Upper lobe of right lung (tissue), 1 donor: ENCODE measurements around the gene AP3S1. TPM values are rescaled to one million over a fixed set of nuclear protein-coding genes. Genes with fewer than 3 reads are reported as not detected.
"Not testable (repeated sequence)": the region's sequence is repeated elsewhere in the genome, so short reads cannot be mapped to it uniquely, and the experiment has no call there.

ENCODE experiments used
- ATAC-seq: fragments of 200-7000 bp; cut with Tn5 transposase; one replicate; pipeline ENCODE4 v1.9.1; 2020; ENCODE audit warnings: mild to moderate bottlenecking, moderate library complexity
- DNase-seq: peaks from one replicate; pipeline ENCODE4 v3.0.0-alpha.2; 2020
- H3K27ac ChIP-seq: fragments of 200-600 bp; one replicate; pipeline ENCODE4 v1.8.0; 2022
- H3K27me3 ChIP-seq: fragments of 200-600 bp; one replicate; pipeline ENCODE4 v1.8.0; 2022; ENCODE audit warnings: mild to moderate bottlenecking
- H3K36me3 ChIP-seq: fragments of 200-600 bp; one replicate; pipeline ENCODE4 v1.8.0; 2022
- H3K4me1 ChIP-seq: fragments of 200-600 bp; one replicate; pipeline ENCODE4 v1.8.0; 2022
- H3K4me3 ChIP-seq: fragments of 200-600 bp; one replicate; pipeline ENCODE4 v1.8.0; 2022; ENCODE audit warnings: mild to moderate bottlenecking
- H3K9me3 ChIP-seq: fragments of 200-600 bp; one replicate; pipeline ENCODE4 v1.8.0; 2022
- intact Hi-C: fragments of 100-400 bp; cut with DNase I; formaldehyde crosslinking; loops from one replicate; pipeline ENCODE4 v1.11.0; 2022
- total RNA-seq: library from RNA; stranded (reverse); fragmentation: NEBNext Ultra II Directional; extraction: Animal tissue kit (Norgen Biotek cat#: 25700); gene quantifications from one replicate; pipeline ENCODE4 v1.2.1, GENCODE V29; 2021
- TF ChIP-seq, protein P1 (sequence below): fragments of 200-600 bp; IDR thresholded peaks from one replicate; pipeline ENCODE4 v1.8.0; 2022; ENCODE audit warnings: antibody characterized with exemption
- donor health status: DM: no; HTN: yes; CAD: no; lungs with severe emphysema.

AP3S1 gene
- total RNA-seq, 1 donor from 2014 or later: 70.4 TPM

DNA sequence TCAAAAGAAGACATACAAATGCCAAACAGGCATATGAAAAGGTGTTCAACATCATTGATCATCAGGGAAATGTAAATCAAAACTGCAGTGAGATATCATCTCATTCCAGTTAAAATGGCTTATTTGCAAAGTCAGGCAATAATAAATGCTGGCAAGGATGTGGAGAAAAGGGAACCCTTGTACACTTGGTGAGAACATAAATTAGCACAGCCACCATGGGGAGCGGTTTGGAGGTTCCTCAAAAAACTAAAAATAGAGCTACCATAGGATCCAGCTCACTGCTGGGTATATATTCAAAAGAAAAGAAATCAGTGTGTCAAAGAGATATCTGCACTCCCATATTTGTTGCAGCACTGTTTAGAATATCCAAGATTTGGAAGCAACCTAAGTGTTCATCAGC lies 50.3 kb downstream of the AP3S1 start:
- H3K9me3 ChIP-seq: no peaks in the 10 kb centered on the region
- no peak overlapping the region for H3K4me3 ChIP-seq
- no peaks in the 10 kb centered on the region for H3K4me1 ChIP-seq
- ATAC-seq: no peak
- H3K27me3 ChIP-seq: no peaks in the 10 kb centered on the region
- intact Hi-C loops: no loop called here
- no peak overlapping the region for H3K27ac ChIP-seq
- DNase-seq: no peak
- TF ChIP-seq, protein P1, sequence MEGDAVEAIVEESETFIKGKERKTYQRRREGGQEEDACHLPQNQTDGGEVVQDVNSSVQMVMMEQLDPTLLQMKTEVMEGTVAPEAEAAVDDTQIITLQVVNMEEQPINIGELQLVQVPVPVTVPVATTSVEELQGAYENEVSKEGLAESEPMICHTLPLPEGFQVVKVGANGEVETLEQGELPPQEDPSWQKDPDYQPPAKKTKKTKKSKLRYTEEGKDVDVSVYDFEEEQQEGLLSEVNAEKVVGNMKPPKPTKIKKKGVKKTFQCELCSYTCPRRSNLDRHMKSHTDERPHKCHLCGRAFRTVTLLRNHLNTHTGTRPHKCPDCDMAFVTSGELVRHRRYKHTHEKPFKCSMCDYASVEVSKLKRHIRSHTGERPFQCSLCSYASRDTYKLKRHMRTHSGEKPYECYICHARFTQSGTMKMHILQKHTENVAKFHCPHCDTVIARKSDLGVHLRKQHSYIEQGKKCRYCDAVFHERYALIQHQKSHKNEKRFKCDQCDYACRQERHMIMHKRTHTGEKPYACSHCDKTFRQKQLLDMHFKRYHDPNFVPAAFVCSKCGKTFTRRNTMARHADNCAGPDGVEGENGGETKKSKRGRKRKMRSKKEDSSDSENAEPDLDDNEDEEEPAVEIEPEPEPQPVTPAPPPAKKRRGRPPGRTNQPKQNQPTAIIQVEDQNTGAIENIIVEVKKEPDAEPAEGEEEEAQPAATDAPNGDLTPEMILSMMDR: no peak
- H3K36me3 ChIP-seq: no peaks in the 10 kb centered on the region

DNA sequence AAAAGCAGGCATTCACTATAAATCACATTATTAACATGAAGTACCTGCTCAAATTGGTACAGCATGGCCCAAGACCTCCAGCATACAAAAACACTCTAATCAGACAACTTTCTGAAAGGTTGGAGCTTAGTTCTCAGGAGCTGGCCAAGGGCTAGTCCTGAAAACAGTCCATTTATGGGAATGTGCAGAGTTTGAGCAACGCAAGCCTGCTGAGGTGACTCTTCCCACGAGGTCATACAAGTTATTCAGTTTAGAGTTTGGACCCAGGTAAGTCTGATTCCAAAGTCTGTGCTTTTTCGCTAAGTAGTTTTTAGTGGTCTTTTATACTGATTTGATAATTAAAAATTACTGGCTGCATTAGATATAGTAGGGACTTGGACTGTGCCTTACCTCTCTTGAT lies 52.6 kb downstream of the AP3S1 start:
- Histone ChIP-seq H3K4me1 (no peaks in the 10 kb centered on the region), H3K27me3 (no peaks in the 10 kb centered on the region), H3K9me3 (no peaks in the 10 kb centered on the region), H3K36me3 (no peaks in the 10 kb centered on the region), H3K4me3 (no peak overlapping the region), H3K27ac (no peak overlapping the region)
- DNase-seq: no peak
- no peak for ATAC-seq
- intact Hi-C loops: no loop called here
- TF ChIP-seq, protein P1: no peak

DNA sequence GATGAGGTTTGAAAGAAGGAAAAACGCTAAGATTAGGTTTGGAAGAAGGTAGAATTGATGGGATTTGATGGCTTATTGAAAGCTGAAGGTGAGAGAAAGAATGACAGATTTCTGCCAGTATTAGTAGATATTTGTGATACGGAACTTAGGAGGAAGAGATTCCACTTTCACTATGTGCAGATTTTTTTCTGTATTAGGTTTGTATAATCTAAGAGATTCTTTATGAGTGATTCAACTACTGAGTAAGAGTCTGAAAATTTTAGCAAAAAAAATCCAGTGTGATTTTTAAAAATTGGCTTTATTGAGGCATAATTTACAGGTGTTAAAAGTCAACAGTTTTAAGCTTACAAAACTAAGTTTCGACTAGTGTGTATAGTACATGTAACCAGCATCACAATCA lies 54.1 kb downstream of the AP3S1 start:
- TF ChIP-seq, protein P1: no peak
- no peak for DNase-seq
- Histone ChIP-seq H3K4me1 (no peaks in the 10 kb centered on the region), H3K9me3 (no peaks in the 10 kb centered on the region), H3K4me3 (no peak overlapping the region), H3K27ac (no peak overlapping the region), H3K36me3 (no peaks in the 10 kb centered on the region), H3K27me3 (no peaks in the 10 kb centered on the region)
- no peak for ATAC-seq
- intact Hi-C loops: no loop called here

DNA sequence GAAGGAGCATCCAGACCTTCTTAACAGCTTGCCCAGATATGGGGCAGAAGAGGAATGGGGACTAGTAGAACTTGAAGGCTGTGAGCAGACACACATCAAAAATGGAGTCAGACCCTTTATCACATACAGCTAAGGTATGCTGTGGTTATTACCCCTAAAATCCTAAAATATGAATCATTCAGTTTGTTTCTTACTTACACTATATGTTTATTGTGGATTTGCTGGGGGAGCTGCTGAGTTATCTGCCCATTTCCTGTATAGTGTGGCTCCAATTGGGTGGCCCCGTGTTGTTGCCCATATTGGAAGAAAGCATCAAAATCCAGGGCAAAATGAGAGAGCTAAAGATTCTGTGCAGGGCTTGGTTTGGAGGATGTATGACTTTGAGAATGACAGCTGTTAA lies 56.9 kb downstream of the AP3S1 start:
- DNase-seq (no peak), ATAC-seq (no peak)

DNA sequence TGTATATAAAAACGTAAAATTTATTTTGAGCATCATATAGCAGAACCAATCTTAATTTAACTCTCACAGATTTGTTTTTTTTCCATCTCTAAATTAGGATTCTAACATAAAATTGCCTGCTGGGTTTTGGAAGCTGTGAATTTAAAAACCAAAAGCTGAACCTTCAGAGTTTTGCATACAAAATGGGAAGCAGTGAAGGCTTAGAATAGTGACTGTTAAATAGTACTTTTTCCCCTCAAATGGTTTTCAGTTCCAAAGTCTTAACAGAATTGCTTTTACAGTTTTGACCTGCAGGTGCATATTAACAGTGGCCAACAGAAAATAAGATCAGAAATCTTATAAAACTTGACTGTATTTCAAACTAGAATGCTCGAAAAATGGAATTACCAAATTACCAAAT lies 65.4 kb downstream of the AP3S1 start:
- Histone ChIP-seq H3K9me3 (no peaks in the 10 kb centered on the region), H3K4me1 (no peaks in the 10 kb centered on the region), H3K36me3 (no peaks in the 10 kb centered on the region), H3K27me3 (no peaks in the 10 kb centered on the region), H3K4me3 (no peak overlapping the region), H3K27ac (no peak overlapping the region)
- DNase-seq (no peak), ATAC-seq (no peak)
- intact Hi-C loops: no loop called here
- TF ChIP-seq, protein P1: no peak

More for the DNA sequence above, 56.9 kb downstream of the AP3S1 start:
- TF ChIP-seq, protein P1: no peak
- Histone ChIP-seq H3K9me3 (no peaks in the 10 kb centered on the region), H3K36me3 (no peaks in the 10 kb centered on the region), H3K27ac (no peak overlapping the region), H3K27me3 (no peaks in the 10 kb centered on the region), H3K4me1 (no peaks in the 10 kb centered on the region), H3K4me3 (no peak overlapping the region)
- intact Hi-C loops: no loop called here

DNA sequence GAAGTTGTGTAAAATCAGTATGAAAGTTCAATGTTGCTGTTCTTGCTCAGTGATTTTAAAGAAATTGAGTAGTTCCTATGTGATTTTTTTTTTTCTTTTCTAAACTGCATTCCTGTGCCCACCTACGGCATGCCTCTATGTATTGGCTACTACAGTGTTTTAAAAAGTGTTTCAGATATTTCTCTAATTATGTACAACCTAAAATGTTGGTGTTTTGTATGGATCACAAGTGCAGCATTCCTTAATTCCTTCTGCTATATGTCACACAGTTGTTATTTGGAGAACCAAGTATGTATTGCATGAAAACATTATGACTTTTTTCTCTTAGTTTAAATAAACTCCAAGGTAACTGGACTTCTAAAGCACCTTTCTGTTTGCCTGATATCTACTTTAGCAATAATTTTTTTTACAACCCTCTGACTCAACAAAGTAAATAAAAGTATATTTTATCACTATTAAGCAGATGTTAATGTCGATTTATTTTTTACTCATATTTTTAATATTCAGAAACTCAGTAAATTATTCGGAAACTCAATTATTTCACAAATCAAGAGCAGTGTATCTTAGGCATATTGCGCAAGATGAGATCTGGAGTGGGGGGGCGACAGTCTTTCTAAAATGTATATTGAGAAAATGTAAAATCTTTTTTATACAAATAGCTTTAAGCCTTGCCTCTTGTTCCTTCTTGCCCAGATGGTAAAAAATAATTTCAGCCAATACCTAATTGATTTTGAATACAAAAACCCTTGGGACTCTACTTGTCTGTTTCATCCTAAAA lies 72.1 kb downstream of the AP3S1 start:
- DNase-seq, H3K4me1 ChIP-seq, H3K9me3 ChIP-seq, intact Hi-C loops, H3K27me3 ChIP-seq, H3K36me3 ChIP-seq, ATAC-seq, H3K4me3 ChIP-seq, H3K27ac ChIP-seq: not testable (repeated sequence)
